Mesodermal cell (in vitro differentiated cells): ENCODE results near the gene TRAM2.

Experiments used
- H3K27ac ChIP-seq: 2 replicates; pipeline ENCODE4 v1.7.0; 2013; ENCODE audit warnings: mild to moderate bottlenecking, low read depth, low read length, moderate library complexity; ENCODE audit not compliant: severe bottlenecking
- H3K36me3 ChIP-seq: 2 replicates; pipeline ENCODE4 v1.7.1; 2013; ENCODE audit warnings: mild to moderate bottlenecking, low read length, moderate library complexity; ENCODE audit not compliant: control insufficient read depth, insufficient read depth
- H3K4me1 ChIP-seq: one replicate; pipeline ENCODE4 v1.7.1; 2013; ENCODE audit warnings: mild to moderate bottlenecking, low read length; ENCODE audit not compliant: insufficient read depth, control insufficient read depth, poor library complexity, severe bottlenecking
- H3K4me3 ChIP-seq: 2 replicates; pipeline ENCODE4 v1.7.0; 2013; ENCODE audit warnings: low read length, control low read depth, mild to moderate bottlenecking; ENCODE audit not compliant: insufficient read depth, poor library complexity, severe bottlenecking; ENCODE audit errors: extremely low read depth
- H3K9me3 ChIP-seq: 2 replicates; pipeline ENCODE4 v1.7.1; 2013; ENCODE audit warnings: mild to moderate bottlenecking, low read length, moderate library complexity; ENCODE audit not compliant: control insufficient read depth
- whole genome bisulfite sequencing, 2 experiments: methylation state at CpG; one replicate each; pipeline ENCODE4 v1.1.5; 2013; ENCODE audit warnings: missing lambda C conversion rate in 2 of 2; ENCODE audit not compliant: insufficient coverage in 2 of 2; 5-methylcytosine and 5-hydroxymethylcytosine counted together

The TRAM2 gene

GRCh38 chr6:52568320-52568719, 8.5 kb downstream of the TRAM2 start:
- no peak overlapping the region for H3K27ac ChIP-seq
- 73 to 89% methylated on average over 2 of the region's 4 CpGs for WGBS, 2 experiments
- no peaks in the 10 kb centered on the region for H3K9me3 ChIP-seq
- H3K36me3 ChIP-seq: peaks cover 4% of the 10 kb centered on the region
- no peak overlapping the region for H3K4me3 ChIP-seq
- H3K4me1 ChIP-seq: peaks cover 47% of the 10 kb centered on the region

- 53 to 78% methylated on average over 2 to 3 of the region's 3 CpGs for WGBS, 2 experiments
- no peaks in the 10 kb centered on the region for H3K9me3 ChIP-seq
- no peak overlapping the region for H3K4me3 ChIP-seq
- peaks cover 40% of the 10 kb centered on the region for H3K4me1 ChIP-seq
- H3K36me3 ChIP-seq: peaks cover 12% of the 10 kb centered on the region
- no peak overlapping the region for H3K27ac ChIP-seq
These were observed 10.0 kb downstream of the TRAM2 start for GRCh38 chr6:52566853-52567279.

GRCh38 chr6:52566201-52566600, 10.7 kb downstream of the TRAM2 start:
- Histone ChIP-seq H3K4me3 (no peak overlapping the region), H3K27ac (no peak overlapping the region), H3K4me1 (peaks cover 35% of the 10 kb centered on the region), H3K36me3 (peaks cover 12% of the 10 kb centered on the region), H3K9me3 (no peaks in the 10 kb centered on the region)
- 82 to 95% methylated on average over 1 to 2 of the region's 2 CpGs for WGBS, 2 experiments

GRCh38 chr6:52564856-52565255, 12.0 kb downstream of the TRAM2 start:
- Histone ChIP-seq H3K9me3 (no peaks in the 10 kb centered on the region), H3K36me3 (peaks cover 19% of the 10 kb centered on the region), H3K4me1 (peaks cover 26% of the 10 kb centered on the region), H3K4me3 (no peak overlapping the region), H3K27ac (no peak overlapping the region)
- WGBS, 2 experiments: 92 to 94% methylated on average over 3 of the region's 3 CpGs

GRCh38 chr6:52562911-52563310, 13.9 kb downstream of the TRAM2 start:
- H3K9me3 ChIP-seq: no peaks in the 10 kb centered on the region
- H3K4me3 ChIP-seq: no peak overlapping the region
- H3K4me1 ChIP-seq: peaks cover 24% of the 10 kb centered on the region
- 69 to 90% methylated on average over 2 of the region's 3 CpGs for WGBS, 2 experiments
- no peak overlapping the region for H3K27ac ChIP-seq
- H3K36me3 ChIP-seq: peaks cover 28% of the 10 kb centered on the region

GRCh38 chr6:52560462-52560861, 16.4 kb downstream of the TRAM2 start:
- H3K9me3 ChIP-seq: no peaks in the 10 kb centered on the region
- H3K4me3 ChIP-seq: no peak overlapping the region
- H3K36me3 ChIP-seq: peaks cover 28% of the 10 kb centered on the region
- WGBS, 2 experiments: 89% methylated on average over 4 to 5 of the region's 5 CpGs
- H3K4me1 ChIP-seq: peaks cover 15% of the 10 kb centered on the region
- H3K27ac ChIP-seq: no peak overlapping the region

- WGBS, 2 experiments: 58 to 64% methylated on average over 2 to 3 of the region's 6 CpGs
- H3K9me3 ChIP-seq: no peaks in the 10 kb centered on the region
- H3K4me3 ChIP-seq: no peak overlapping the region
- peaks cover 16% of the 10 kb centered on the region for H3K4me1 ChIP-seq
- peaks cover 30% of the 10 kb centered on the region for H3K36me3 ChIP-seq
- H3K27ac ChIP-seq: peak overlapping the region; percentile 52
These were observed 18.4 kb downstream of the TRAM2 start for GRCh38 chr6:52558266-52559000.

- peaks cover 24% of the 10 kb centered on the region for H3K4me1 ChIP-seq
- H3K4me3 ChIP-seq: no peak overlapping the region
- H3K36me3 ChIP-seq: peaks cover 27% of the 10 kb centered on the region
- 52 to 72% methylated on average over 3 to 7 of the region's 11 CpGs for WGBS, 2 experiments
- H3K27ac ChIP-seq: peak overlapping the region; percentile 52
- H3K9me3 ChIP-seq: no peaks in the 10 kb centered on the region
These were observed 19.2 kb downstream of the TRAM2 start for GRCh38 chr6:52557389-52558265.

- Histone ChIP-seq H3K9me3 (no peaks in the 10 kb centered on the region), H3K4me1 (peaks cover 43% of the 10 kb centered on the region), H3K36me3 (peaks cover 18% of the 10 kb centered on the region), H3K4me3 (no peak overlapping the region), H3K27ac (no peak overlapping the region)
- WGBS, 2 experiments: 94 to 100% methylated on average over 1 to 2 of the region's 5 CpGs
These were observed 21.2 kb downstream of the TRAM2 start for GRCh38 chr6:52555518-52556233.

- peaks cover 52% of the 10 kb centered on the region for H3K4me1 ChIP-seq
- WGBS, 2 experiments: 96 to 98% methylated on average over 4 to 6 of the region's 6 CpGs
- no peak overlapping the region for H3K4me3 ChIP-seq
- no peak overlapping the region for H3K27ac ChIP-seq
- H3K9me3 ChIP-seq: no peaks in the 10 kb centered on the region
- peaks cover 14% of the 10 kb centered on the region for H3K36me3 ChIP-seq
These were observed 22.1 kb downstream of the TRAM2 start for GRCh38 chr6:52554684-52555280.
